Measurements from ENCODE around the gene ATP9A. TPM values are rescaled to one million over a fixed set of nuclear protein-coding genes. Genes with fewer than 3 reads are reported as not detected.

Gene ATP9A
- total and polyA plus RNA-seq, 2 donors (not counting 3 experiments of a cell fraction or from before 2014, with no cell fraction given), result 20.9 to 41.5 TPM

GRCh38 chr20:51654060-51654459 lies 114.1 kb downstream of the ATP9A start:
- Histone ChIP-seq H3K9me1 (replicated peaks; ENCODE audit: control insufficient read depth, extremely low read depth, insufficient read depth, low read length) (no peaks in the 10 kb centered on the region), H3K9ac (replicated peaks; ENCODE audit: extremely low read depth, insufficient read depth, low read length) (no peak overlapping the region), H4K20me1 (replicated peaks; ENCODE audit: control insufficient read depth, extremely low read depth, insufficient read depth, low read length) (no peaks in the 10 kb centered on the region), H3K27ac (ENCODE audit: insufficient read depth, low read depth, low read length) (no peak overlapping the region), H3K36me3 (ENCODE audit: control insufficient read depth in 2 of 2, extremely low read depth in 1 of 2, insufficient read depth in 2 of 2, low read length in 2 of 2) (peaks cover 0 to 7% of the 10 kb centered on the region in 2 experiments), H3K4me3 (replicated peaks in 1 of 3; ENCODE audit: insufficient read depth in 1 of 3, low read depth in 1 of 3, low read length in 3 of 3) (no peak overlapping the region), H3K79me2 (ENCODE audit: control insufficient read depth, insufficient read depth, low read length) (no peaks in the 10 kb centered on the region), H3K9me3 (replicated peaks; ENCODE audit: control insufficient read depth, insufficient read depth, low read length) (no peaks in the 10 kb centered on the region), H3K4me1 (ENCODE audit: control insufficient read depth, extremely low read depth, insufficient read depth, low read length) (peaks cover 27% of the 10 kb centered on the region), H2AFZ (ENCODE audit: low read depth, low read length) (no peak overlapping the region), H3K27me3 (ENCODE audit: control insufficient read depth in 2 of 2, insufficient read depth in 2 of 2, low read length in 2 of 2) (no peaks in the 10 kb centered on the region), H3K4me2 (ENCODE audit: insufficient read depth, low read length) (no peak overlapping the region)
- DNase-seq (ENCODE audit: low read depth, low spot score) (no peak), FAIRE-seq (no peak)
- TF ChIP-seq CTCF (IDR thresholded peaks at IDR 0.05; ENCODE audit: extremely low read depth in 1 of 2, insufficient read depth in 1 of 2, low read depth in 1 of 2, low read length in 2 of 2) (no peak), POLR2AphosphoS5 (IDR thresholded peaks at IDR 0.05; ENCODE audit: insufficient read depth, low read depth, low read length) (no peak), FOS (IDR thresholded peaks at IDR 0.05; ENCODE audit: borderline replicate concordance, insufficient read depth, low read length) (no peak), EZH2 (IDR thresholded peaks at IDR 0.05; ENCODE audit: borderline replicate concordance, low read depth, low read length, severe bottlenecking) (no peak), JUN (IDR thresholded peaks at IDR 0.05; ENCODE audit: borderline replicate concordance, insufficient read depth, insufficient read length, low read depth) (no peak), MYC (IDR thresholded peaks at IDR 0.05; ENCODE audit: low read depth, low read length) (no peak), POLR2A (IDR thresholded peaks at IDR 0.05; ENCODE audit: low read depth, low read length) (no peak), GATA2 (IDR thresholded peaks at IDR 0.05; ENCODE audit: insufficient read depth, insufficient read length, low read depth, low read length) (no peak), MAX (IDR thresholded peaks at IDR 0.05; ENCODE audit: insufficient read depth, insufficient read length) (no peak)
- dilution Hi-C loops (cut with MboI; ENCODE audit: extremely low pct_ligation_motif_present, low sequenced_read_pairs), result no loop called here
- POLR2A ChIA-PET, result no interaction called here
- BruUV-seq (replicated peaks), result no TSS peak
- intact Hi-C loops (cut with micrococcal nuclease), result loop anchor here (5.0 kb wide), 1 partner anchor 113 kb away; the partner anchor contains the start of gene ATP9A
- CTCF ChIA-PET, result interaction anchor here (1.4 kb wide), 1 partner anchor 46 kb away, joined by 6 read pairs; no protein-coding TSS in a partner anchor
